WTC11 (cell line): ENCODE measurements around the gene SMYD3. TPM values are rescaled to one million over a fixed set of nuclear protein-coding genes. Genes with fewer than 3 reads are reported as not detected.

ENCODE experiments used
- ATAC-seq: fragments of 200-7000 bp; cut with Tn5 transposase; 2 replicates; pipeline ENCODE4 v1.10.0; 2021; ENCODE audit warnings: mild to moderate bottlenecking, moderate library complexity
- CTCF ChIA-PET: fragments of 300-600 bp; sonication (Branson Sonifier 250); formaldehyde crosslinking; loops from one replicate; lab custom pipeline; 2021; ENCODE audit warnings: antibody characterized with exemption; lab: Charles Lee
- POLR2A ChIA-PET: fragments of 350-600 bp; sonication (Branson Sonifier 250); formaldehyde crosslinking; loops from one replicate; lab custom pipeline; 2021; ENCODE audit warnings: antibody characterized with exemption; lab: Charles Lee
- DNase-seq: peaks from one replicate; pipeline ENCODE4 v3.0.0; 2021; ENCODE audit warnings: low spot score
- H3K27ac Mint-ChIP-seq: 2 replicates; pipeline ENCODE4 v1.8.0; 2021; ENCODE audit warnings: mixed read lengths
- H3K27me3 Mint-ChIP-seq: 2 replicates; pipeline ENCODE4 v1.8.0; 2021; ENCODE audit warnings: low read depth, mild to moderate bottlenecking, moderate library complexity, mixed read lengths
- H3K36me3 Mint-ChIP-seq: 2 replicates; pipeline ENCODE4 v1.8.0; 2021; ENCODE audit warnings: mixed read lengths
- H3K4me1 Mint-ChIP-seq: 2 replicates; pipeline ENCODE4 v1.8.0; 2022; ENCODE audit warnings: mixed read lengths
- H3K4me3 Mint-ChIP-seq: 2 replicates; pipeline ENCODE4 v1.8.0; 2021; ENCODE audit warnings: mild to moderate bottlenecking, moderate library complexity, mixed read lengths
- H3K9me3 Mint-ChIP-seq: 2 replicates; pipeline ENCODE4 v1.8.0; 2021; ENCODE audit warnings: mixed read lengths
- CREB1 ChIP-seq: sonication (generic); formaldehyde crosslinking; IDR thresholded peaks from 2 replicates; pipeline ENCODE4 v1.8.0; 2023; ENCODE audit warnings: mild to moderate bottlenecking, missing genetic modification reagents
- FOXK1 ChIP-seq: sonication (generic); formaldehyde crosslinking; IDR thresholded peaks from 2 replicates; pipeline ENCODE4 v1.8.0; 2022; ENCODE audit warnings: mild to moderate bottlenecking, moderate library complexity, missing genetic modification reagents
- FOXP1 ChIP-seq: sonication (generic); formaldehyde crosslinking; IDR thresholded peaks from 2 replicates; pipeline ENCODE4 v1.8.0; 2022; ENCODE audit warnings: missing genetic modification reagents, mild to moderate bottlenecking, moderate library complexity, borderline replicate concordance
- GTF2I ChIP-seq: fragments of 250-450 bp; sonication (Bioruptor Pico); conservative IDR thresholded peaks from 2 replicates; pipeline ENCODE4 v1.4.0; 2021; ENCODE audit warnings: mild to moderate bottlenecking
- HMGA2 ChIP-seq: fragments of 250-450 bp; sonication (Bioruptor Pico); IDR thresholded peaks from 2 replicates; pipeline ENCODE4 v1.4.0; 2021; ENCODE audit warnings: mild to moderate bottlenecking, moderate library complexity
- IRF1 ChIP-seq: sonication (generic); formaldehyde crosslinking; IDR thresholded peaks from 2 replicates; pipeline ENCODE4 v1.8.0; 2023; ENCODE audit warnings: missing genetic modification reagents
- MYBL2 ChIP-seq: sonication (generic); formaldehyde crosslinking; IDR thresholded peaks from 2 replicates; pipeline ENCODE4 v1.8.1; 2023; ENCODE audit warnings: mild to moderate bottlenecking, moderate library complexity, missing genetic modification reagents
- PREB ChIP-seq: sonication (generic); formaldehyde crosslinking; IDR thresholded peaks from 2 replicates; pipeline ENCODE4 v1.8.1; 2022; ENCODE audit warnings: mild to moderate bottlenecking, missing genetic modification reagents, moderate library complexity, borderline replicate concordance
- SP1 ChIP-seq: sonication (generic); formaldehyde crosslinking; conservative IDR thresholded peaks from 2 replicates; pipeline ENCODE4 v1.8.1; 2022; ENCODE audit warnings: missing genetic modification reagents
- ZNF423 ChIP-seq: fragments of 250-450 bp; sonication (Bioruptor Pico); IDR thresholded peaks from 2 replicates; pipeline ENCODE4 v2.1.2; 2022; ENCODE audit warnings: mild to moderate bottlenecking, moderate library complexity
- total RNA-seq: library from RNA; stranded (reverse); gene quantifications from 3 replicates; pipeline ENCODE4 v1.2.3, GENCODE V29; 2021
- TF ChIP-seq, protein P1 (sequence below): sonication (generic); formaldehyde crosslinking; IDR thresholded peaks from 2 replicates; pipeline ENCODE4 v1.8.1; 2023; ENCODE audit warnings: mild to moderate bottlenecking, missing genetic modification reagents, moderate library complexity
- TF ChIP-seq, protein P2 (sequence below): sonication (generic); formaldehyde crosslinking; IDR thresholded peaks from 2 replicates; pipeline ENCODE4 v1.8.0; 2023; ENCODE audit warnings: missing genetic modification reagents, mild to moderate bottlenecking, borderline replicate concordance
- TF ChIP-seq, protein P3 (sequence below): sonication (generic); formaldehyde crosslinking; IDR thresholded peaks from 2 replicates; pipeline ENCODE4 v1.8.1; 2023; ENCODE audit warnings: mild to moderate bottlenecking, missing genetic modification reagents, moderate library complexity
- TF ChIP-seq, protein P4 (sequence below): sonication (generic); formaldehyde crosslinking; IDR thresholded peaks from 2 replicates; pipeline ENCODE4 v1.8.1; 2022; ENCODE audit warnings: low read depth, mild to moderate bottlenecking, moderate library complexity, missing genetic modification reagents, borderline replicate concordance

Gene SMYD3
- total RNA-seq, 1 experiment from 2014 or later, result 21.4 TPM

GRCh38 chr1:246200225-246200624 lies 306.9 kb downstream of the SMYD3 start (continued):
- TF ChIP-seq, protein P1, sequence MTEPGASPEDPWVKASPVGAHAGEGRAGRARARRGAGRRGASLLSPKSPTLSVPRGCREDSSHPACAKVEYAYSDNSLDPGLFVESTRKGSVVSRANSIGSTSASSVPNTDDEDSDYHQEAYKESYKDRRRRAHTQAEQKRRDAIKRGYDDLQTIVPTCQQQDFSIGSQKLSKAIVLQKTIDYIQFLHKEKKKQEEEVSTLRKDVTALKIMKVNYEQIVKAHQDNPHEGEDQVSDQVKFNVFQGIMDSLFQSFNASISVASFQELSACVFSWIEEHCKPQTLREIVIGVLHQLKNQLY, result no peak
- TF ChIP-seq, protein P2, sequence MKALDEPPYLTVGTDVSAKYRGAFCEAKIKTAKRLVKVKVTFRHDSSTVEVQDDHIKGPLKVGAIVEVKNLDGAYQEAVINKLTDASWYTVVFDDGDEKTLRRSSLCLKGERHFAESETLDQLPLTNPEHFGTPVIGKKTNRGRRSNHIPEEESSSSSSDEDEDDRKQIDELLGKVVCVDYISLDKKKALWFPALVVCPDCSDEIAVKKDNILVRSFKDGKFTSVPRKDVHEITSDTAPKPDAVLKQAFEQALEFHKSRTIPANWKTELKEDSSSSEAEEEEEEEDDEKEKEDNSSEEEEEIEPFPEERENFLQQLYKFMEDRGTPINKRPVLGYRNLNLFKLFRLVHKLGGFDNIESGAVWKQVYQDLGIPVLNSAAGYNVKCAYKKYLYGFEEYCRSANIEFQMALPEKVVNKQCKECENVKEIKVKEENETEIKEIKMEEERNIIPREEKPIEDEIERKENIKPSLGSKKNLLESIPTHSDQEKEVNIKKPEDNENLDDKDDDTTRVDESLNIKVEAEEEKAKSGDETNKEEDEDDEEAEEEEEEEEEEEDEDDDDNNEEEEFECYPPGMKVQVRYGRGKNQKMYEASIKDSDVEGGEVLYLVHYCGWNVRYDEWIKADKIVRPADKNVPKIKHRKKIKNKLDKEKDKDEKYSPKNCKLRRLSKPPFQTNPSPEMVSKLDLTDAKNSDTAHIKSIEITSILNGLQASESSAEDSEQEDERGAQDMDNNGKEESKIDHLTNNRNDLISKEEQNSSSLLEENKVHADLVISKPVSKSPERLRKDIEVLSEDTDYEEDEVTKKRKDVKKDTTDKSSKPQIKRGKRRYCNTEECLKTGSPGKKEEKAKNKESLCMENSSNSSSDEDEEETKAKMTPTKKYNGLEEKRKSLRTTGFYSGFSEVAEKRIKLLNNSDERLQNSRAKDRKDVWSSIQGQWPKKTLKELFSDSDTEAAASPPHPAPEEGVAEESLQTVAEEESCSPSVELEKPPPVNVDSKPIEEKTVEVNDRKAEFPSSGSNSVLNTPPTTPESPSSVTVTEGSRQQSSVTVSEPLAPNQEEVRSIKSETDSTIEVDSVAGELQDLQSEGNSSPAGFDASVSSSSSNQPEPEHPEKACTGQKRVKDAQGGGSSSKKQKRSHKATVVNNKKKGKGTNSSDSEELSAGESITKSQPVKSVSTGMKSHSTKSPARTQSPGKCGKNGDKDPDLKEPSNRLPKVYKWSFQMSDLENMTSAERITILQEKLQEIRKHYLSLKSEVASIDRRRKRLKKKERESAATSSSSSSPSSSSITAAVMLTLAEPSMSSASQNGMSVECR (CRISPR knock-in tag), result no peak
- TF ChIP-seq PREB, result no peak
- no peak for TF ChIP-seq IRF1 (CRISPR knock-in tag)
- TF ChIP-seq, protein P3, sequence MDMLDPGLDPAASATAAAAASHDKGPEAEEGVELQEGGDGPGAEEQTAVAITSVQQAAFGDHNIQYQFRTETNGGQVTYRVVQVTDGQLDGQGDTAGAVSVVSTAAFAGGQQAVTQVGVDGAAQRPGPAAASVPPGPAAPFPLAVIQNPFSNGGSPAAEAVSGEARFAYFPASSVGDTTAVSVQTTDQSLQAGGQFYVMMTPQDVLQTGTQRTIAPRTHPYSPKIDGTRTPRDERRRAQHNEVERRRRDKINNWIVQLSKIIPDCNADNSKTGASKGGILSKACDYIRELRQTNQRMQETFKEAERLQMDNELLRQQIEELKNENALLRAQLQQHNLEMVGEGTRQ (CRISPR knock-in tag), result no peak
- no peak for TF ChIP-seq FOXK1 (CRISPR knock-in tag)
- TF ChIP-seq ZNF423 (CRISPR knock-in tag), result no peak
- TF ChIP-seq HMGA2 (CRISPR knock-in tag), result no peak

- Mint-ChIP-seq H3K27ac (no peak overlapping the region), H3K4me1 (peaks cover 15% of the 10 kb centered on the region)
- no peak for TF ChIP-seq FOXP1 (CRISPR knock-in tag)
- no peak for TF ChIP-seq GTF2I
- no peak for TF ChIP-seq SP1 (CRISPR knock-in tag)
- TF ChIP-seq CREB1 (CRISPR knock-in tag), result no peak
- TF ChIP-seq IRF1 (CRISPR knock-in tag), result no peak
- TF ChIP-seq MYBL2 (CRISPR knock-in tag), result no peak
- TF ChIP-seq, protein P4, sequence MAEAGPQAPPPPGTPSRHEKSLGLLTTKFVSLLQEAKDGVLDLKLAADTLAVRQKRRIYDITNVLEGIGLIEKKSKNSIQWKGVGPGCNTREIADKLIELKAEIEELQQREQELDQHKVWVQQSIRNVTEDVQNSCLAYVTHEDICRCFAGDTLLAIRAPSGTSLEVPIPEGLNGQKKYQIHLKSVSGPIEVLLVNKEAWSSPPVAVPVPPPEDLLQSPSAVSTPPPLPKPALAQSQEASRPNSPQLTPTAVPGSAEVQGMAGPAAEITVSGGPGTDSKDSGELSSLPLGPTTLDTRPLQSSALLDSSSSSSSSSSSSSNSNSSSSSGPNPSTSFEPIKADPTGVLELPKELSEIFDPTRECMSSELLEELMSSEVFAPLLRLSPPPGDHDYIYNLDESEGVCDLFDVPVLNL (CRISPR knock-in tag), result no peak
- TF ChIP-seq, all 79 proteins: peak for 0
- Mint-ChIP-seq H3K36me3 (no peaks in the 10 kb centered on the region), H3K4me3 (no peak overlapping the region), H3K27me3 (no peaks in the 10 kb centered on the region), H3K9me3 (no peaks in the 10 kb centered on the region)
- ChIA-PET POLR2A (no interaction called here), CTCF (no interaction called here)
- no peak for ATAC-seq
- no peak for DNase-seq
Measured at GRCh38 chr1:246199086-246199645, 307.9 kb downstream of the SMYD3 start.
